Prostate gland (tissue), 2 donors: Measurements from ENCODE around the gene ALX3. TPM values are rescaled to one million over a fixed set of nuclear protein-coding genes. Genes with fewer than 3 reads are reported as not detected.
"Not testable (repeated sequence)": the region's sequence is repeated elsewhere in the genome, so short reads cannot be mapped to it uniquely, and the experiment has no call there.

Experiments
- DNase-seq: peaks from one replicate; pipeline ENCODE4 v3.0.0-alpha.2; 2019; ENCODE audit warnings: low spot score
- H3K27ac ChIP-seq, 2 donors: fragments of 200-600 bp; sonication (generic); 2 replicates each; pipeline ENCODE4 v1.5.1; 2017 to 2019
- H3K27me3 ChIP-seq: fragments of 200-600 bp; sonication (generic); replicated peaks from 2 replicates; pipeline ENCODE4 v1.5.1; 2019; ENCODE audit not compliant: insufficient read depth
- H3K36me3 ChIP-seq, 2 donors: fragments of 200-600 bp; sonication (generic); 1 replicate in 1 of 2; 2 replicates in 1 of 2; pipeline versions ENCODE4 v1.5.1 to v1.8.1; 2017 to 2019
- H3K4me1 ChIP-seq: fragments of 200-600 bp; sonication (generic); replicated peaks from 2 replicates; pipeline ENCODE4 v1.5.1; 2019
- H3K4me3 ChIP-seq, 2 donors: fragments of 200-600 bp; sonication (generic); 2 replicates each; pipeline ENCODE4 v1.5.1; 2017 to 2019
- H3K9me3 ChIP-seq: fragments of 200-600 bp; sonication (generic); 2 replicates; pipeline ENCODE4 v1.5.1; 2017
- POLR2A ChIP-seq: fragments of 450-650 bp; IDR thresholded peaks from one replicate; pipeline ENCODE4 v1.6.1; 2016; ENCODE audit warnings: antibody characterized with exemption, mild to moderate bottlenecking
- POLR2AphosphoS5 ChIP-seq: sonication (generic); formaldehyde crosslinking; IDR thresholded peaks from one replicate; pipeline ENCODE4 v1.6.1; 2017; ENCODE audit warnings: antibody characterized with exemption
- WGBS: methylation state at CpG from one replicate; pipeline ENCODE4 v1.1.5; 2018; 5-methylcytosine and 5-hydroxymethylcytosine counted together
- intact Hi-C: fragments of 100-400 bp; cut with DNase I; formaldehyde crosslinking; loops from one replicate; pipeline ENCODE4 v1.14.2; 2022
- total RNA-seq, 2 donors: library from RNA; depleted of rRNA; stranded (reverse); fragments of >200 nt; gene quantifications; one replicate each; pipeline ENCODE4 v1.1.0, GENCODE V29; 2016
- TF ChIP-seq, protein P1 (sequence below), 4 experiments: fragments of 200-600 bp in 2 of 4; fragments of 450-650 bp in 2 of 4; sonication (generic) in 2 of 4; IDR thresholded peaks; 1 replicate in 3 of 4; 2 replicates in 1 of 4; pipeline ENCODE4 v1.5.1; 2016 to 2019; ENCODE audit warnings: antibody characterized with exemption in 4 of 4, mild to moderate bottlenecking in 2 of 4, moderate library complexity in 2 of 4

Gene ALX3
- total RNA-seq, 2 donors from 2014 or later: 0.74 TPM; not detected in 1

GRCh38 chr1:110033421-110033820, 37.1 kb downstream of the ALX3 start:
- intact Hi-C loops: no loop called here
- Histone ChIP-seq H3K36me3 (peaks cover 4 to 5% of the 10 kb centered on the region in 2 donors), H3K4me3 (no peak overlapping the region), H3K4me1 (peaks cover 3% of the 10 kb centered on the region), H3K27ac (no peak overlapping the region), H3K27me3 (no peaks in the 10 kb centered on the region), H3K9me3 (no peaks in the 10 kb centered on the region)
- no peak for DNase-seq
- TF ChIP-seq, protein P1, sequence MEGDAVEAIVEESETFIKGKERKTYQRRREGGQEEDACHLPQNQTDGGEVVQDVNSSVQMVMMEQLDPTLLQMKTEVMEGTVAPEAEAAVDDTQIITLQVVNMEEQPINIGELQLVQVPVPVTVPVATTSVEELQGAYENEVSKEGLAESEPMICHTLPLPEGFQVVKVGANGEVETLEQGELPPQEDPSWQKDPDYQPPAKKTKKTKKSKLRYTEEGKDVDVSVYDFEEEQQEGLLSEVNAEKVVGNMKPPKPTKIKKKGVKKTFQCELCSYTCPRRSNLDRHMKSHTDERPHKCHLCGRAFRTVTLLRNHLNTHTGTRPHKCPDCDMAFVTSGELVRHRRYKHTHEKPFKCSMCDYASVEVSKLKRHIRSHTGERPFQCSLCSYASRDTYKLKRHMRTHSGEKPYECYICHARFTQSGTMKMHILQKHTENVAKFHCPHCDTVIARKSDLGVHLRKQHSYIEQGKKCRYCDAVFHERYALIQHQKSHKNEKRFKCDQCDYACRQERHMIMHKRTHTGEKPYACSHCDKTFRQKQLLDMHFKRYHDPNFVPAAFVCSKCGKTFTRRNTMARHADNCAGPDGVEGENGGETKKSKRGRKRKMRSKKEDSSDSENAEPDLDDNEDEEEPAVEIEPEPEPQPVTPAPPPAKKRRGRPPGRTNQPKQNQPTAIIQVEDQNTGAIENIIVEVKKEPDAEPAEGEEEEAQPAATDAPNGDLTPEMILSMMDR (IDR thresholded peaks at IDR 0.05): no peak
- TF ChIP-seq POLR2A (no peak), POLR2AphosphoS5 (no peak)
- WGBS: 95% methylated on average over 5 of the region's 5 CpGs

- WGBS: 81% methylated on average over 2 of the region's 2 CpGs
- Histone ChIP-seq H3K4me1 (peaks cover 3% of the 10 kb centered on the region), H3K27me3 (no peaks in the 10 kb centered on the region), H3K9me3 (no peaks in the 10 kb centered on the region), H3K36me3 (no peaks in the 10 kb centered on the region), H3K4me3 (no peak overlapping the region), H3K27ac (no peak overlapping the region)
- TF ChIP-seq, protein P1 (IDR thresholded peaks at IDR 0.05): no peak
- no peak for TF ChIP-seq POLR2A
- no peak for TF ChIP-seq POLR2AphosphoS5
- DNase-seq: no peak
- intact Hi-C loops: no loop called here
Measured at GRCh38 chr1:110032327-110032726, 38.1 kb downstream of the ALX3 start.

DNA sequence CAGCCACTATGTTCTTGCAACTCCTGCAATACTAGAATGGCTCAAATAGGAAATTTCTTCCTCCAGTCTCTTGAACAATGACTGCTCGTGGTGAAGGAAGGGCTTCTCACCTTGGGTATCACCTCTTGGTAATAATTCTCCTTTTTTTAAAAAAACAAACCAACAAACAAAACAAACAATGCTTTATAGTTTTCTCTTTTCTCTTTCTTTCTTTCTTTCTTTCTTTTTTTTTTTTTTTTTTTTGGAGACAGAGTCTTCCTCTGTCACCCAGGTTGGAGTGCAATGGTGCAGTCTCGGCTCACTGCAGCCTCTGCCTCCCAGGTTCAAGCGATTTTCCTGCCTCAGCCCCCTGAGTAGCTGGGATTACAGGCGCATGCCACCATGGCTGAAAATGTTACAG, 39.8 kb downstream of the ALX3 start:
- H3K4me3 ChIP-seq, H3K4me1 ChIP-seq, DNase-seq, H3K27ac ChIP-seq, intact Hi-C loops, H3K36me3 ChIP-seq, H3K9me3 ChIP-seq, H3K27me3 ChIP-seq: not testable (repeated sequence)
- whole genome bisulfite sequencing: 79% methylated on average over 4 of the region's 4 CpGs

DNA sequence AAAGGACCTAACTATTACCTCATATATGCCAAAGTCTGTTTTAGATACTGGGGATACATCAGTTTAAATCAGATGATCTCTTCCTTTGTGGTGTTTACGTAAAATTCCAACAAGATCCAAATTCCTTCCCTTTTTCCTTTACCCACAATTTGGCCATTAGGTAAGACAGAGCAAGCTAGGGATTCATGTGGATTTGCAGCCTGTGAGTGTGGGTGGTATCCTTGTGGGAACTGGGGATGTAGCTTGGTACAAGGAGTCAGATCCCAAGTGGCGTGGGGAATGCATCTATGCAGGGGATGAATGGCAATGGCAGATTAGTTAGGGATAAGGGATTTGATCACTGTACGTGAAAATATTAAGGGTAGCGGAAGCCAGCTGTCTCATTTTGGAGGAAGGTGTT, 45.9 kb downstream of the ALX3 start:
- H3K27me3 ChIP-seq: no peaks in the 10 kb centered on the region
- no peak overlapping the region for H3K4me3 ChIP-seq
- TF ChIP-seq, protein P1 (IDR thresholded peaks at IDR 0.05): no peak
- TF ChIP-seq POLR2AphosphoS5: no peak
- no peak for TF ChIP-seq POLR2A
- H3K27ac ChIP-seq: no peak overlapping the region
- H3K9me3 ChIP-seq: no peaks in the 10 kb centered on the region
- WGBS: 92% methylated on average over 4 of the region's 4 CpGs
- H3K4me1 ChIP-seq: no peaks in the 10 kb centered on the region
- peaks cover 0 to 3% of the 10 kb centered on the region in 2 donors for H3K36me3 ChIP-seq
- intact Hi-C loops: no loop called here
- DNase-seq: no peak

DNA sequence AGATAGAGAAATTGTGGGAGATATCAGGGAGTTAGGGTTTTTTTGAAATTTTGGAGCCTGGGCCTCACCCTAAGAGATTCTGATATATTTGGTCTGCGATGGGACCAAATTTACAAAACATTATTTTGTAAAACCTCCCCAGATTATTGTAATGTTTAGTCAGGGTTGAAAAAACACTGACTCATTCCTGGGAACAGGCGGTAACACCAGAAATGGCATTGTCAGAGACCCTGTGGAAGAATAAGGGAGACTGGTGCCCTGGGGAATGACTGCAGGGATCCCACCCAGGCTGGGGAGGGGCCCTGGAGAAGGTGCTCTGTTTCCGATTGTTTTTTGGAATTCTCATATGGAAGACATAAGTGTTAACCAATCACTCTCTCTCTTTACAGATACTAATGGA, 49.2 kb downstream of the ALX3 start:
- peaks cover 0 to 9% of the 10 kb centered on the region in 2 donors for H3K36me3 ChIP-seq
- 93% methylated on average over 3 of the region's 3 CpGs for WGBS
- no peaks in the 10 kb centered on the region for H3K4me1 ChIP-seq
- no peak for DNase-seq
- TF ChIP-seq POLR2A: no peak
- TF ChIP-seq, protein P1 (IDR thresholded peaks at IDR 0.05): no peak
- TF ChIP-seq POLR2AphosphoS5: no peak
- no peaks in the 10 kb centered on the region for H3K9me3 ChIP-seq
- intact Hi-C loops: no loop called here
- no peak overlapping the region for H3K27ac ChIP-seq
- H3K4me3 ChIP-seq: no peak overlapping the region
- no peaks in the 10 kb centered on the region for H3K27me3 ChIP-seq
